IMR-90 (cell line): Measurements from ENCODE around the gene CUX1. TPM values are rescaled to one million over a fixed set of nuclear protein-coding genes. Genes with fewer than 3 reads are reported as not detected.

ENCODE experiments used
- ATAC-seq: fragments of 200-7000 bp; cut with Tn5 transposase; 2 replicates; pipeline ENCODE4 v1.9.1; 2020; ENCODE audit warnings: low read depth, mild to moderate bottlenecking, moderate library complexity
- BruUV-seq: library from RNA; stranded (reverse); fragments of 400-500 nt; replicated peaks from 2 replicates; lab custom pipeline; 2021; lab: Mats Ljungman, UMichigan
- CTCF ChIA-PET: fragments of 300-600 bp; formaldehyde crosslinking; extraction: SDS; loops from one replicate; lab custom pipeline; 2021; ENCODE audit warnings: antibody characterized with exemption; lab: Yijun Ruan, JAX
- POLR2A ChIA-PET: fragments of 300-600 bp; sonication (Branson Sonifier 250); formaldehyde crosslinking; loops from one replicate; lab custom pipeline; 2022; ENCODE audit warnings: antibody characterized with exemption; ENCODE audit not compliant: unreplicated experiment; lab: Charles Lee
- DNase-seq: peaks from one replicate; pipeline ENCODE4 v3.0.0; 2013
- H2AFZ ChIP-seq: replicated peaks from 2 replicates; pipeline ENCODE3; 2013; ENCODE audit warnings: low read length, mild to moderate bottlenecking; ENCODE audit not compliant: poor library complexity
- H2AK5ac ChIP-seq: 2 replicates; pipeline ENCODE4 v1.6.1; 2013; ENCODE audit warnings: low read depth, low read length, inconsistent platforms
- H2AK9ac ChIP-seq: replicated peaks from 2 replicates; pipeline ENCODE3; 2013; ENCODE audit warnings: mild to moderate bottlenecking, low read depth, low read length, moderate library complexity; ENCODE audit not compliant: poor library complexity
- H2BK120ac ChIP-seq: 2 replicates; pipeline ENCODE4 v1.6.1; 2013; ENCODE audit warnings: low read depth, low read length, inconsistent platforms
- H2BK15ac ChIP-seq: 3 replicates; pipeline ENCODE4 v1.6.1; 2013; ENCODE audit warnings: low read depth, low read length, inconsistent platforms
- H2BK20ac ChIP-seq: 2 replicates; pipeline ENCODE4 v1.6.1; 2013; ENCODE audit warnings: low read depth, mild to moderate bottlenecking, inconsistent platforms, low read length, moderate library complexity
- H2BK5ac ChIP-seq: 2 replicates; pipeline ENCODE4 v1.6.1; 2013; ENCODE audit warnings: mild to moderate bottlenecking, low read depth, low read length, inconsistent platforms; ENCODE audit not compliant: poor library complexity, severe bottlenecking
- H3K14ac ChIP-seq: replicated peaks from 2 replicates; pipeline ENCODE4 v1.6.1; 2013; ENCODE audit warnings: low read depth, low read length, inconsistent platforms
- H3K18ac ChIP-seq: 2 replicates; pipeline ENCODE4 v1.6.1; 2013; ENCODE audit warnings: low read depth, low read length, control low read depth
- H3K23ac ChIP-seq: 2 replicates; pipeline ENCODE4 v1.6.1; 2013; ENCODE audit warnings: low read depth, low read length, inconsistent platforms
- H3K27ac ChIP-seq: 2 replicates; pipeline ENCODE4 v1.5.1; 2013; ENCODE audit warnings: mild to moderate bottlenecking, control low read depth, low read length; ENCODE audit not compliant: insufficient read depth
- H3K27me3 ChIP-seq: 2 replicates; pipeline ENCODE4 v1.6.1; 2013; ENCODE audit warnings: low read length; ENCODE audit not compliant: control insufficient read depth, insufficient read depth
- H3K36me3 ChIP-seq: 2 replicates; pipeline ENCODE4 v1.6.1; 2013; ENCODE audit warnings: low read length, mixed read lengths; ENCODE audit not compliant: control insufficient read depth, insufficient read depth
- H3K4ac ChIP-seq: 2 replicates; pipeline ENCODE4 v1.6.1; 2013; ENCODE audit warnings: low read depth, low read length, inconsistent platforms
- H3K4me1 ChIP-seq: 2 replicates; pipeline ENCODE4 v1.6.1; 2013; ENCODE audit warnings: low read length, mixed read lengths; ENCODE audit not compliant: control insufficient read depth, insufficient read depth
- H3K4me2 ChIP-seq: 2 replicates; pipeline ENCODE4 v1.6.1; 2013; ENCODE audit warnings: low read depth, mild to moderate bottlenecking, control low read depth, low read length, moderate library complexity
- H3K4me3 ChIP-seq: 2 replicates; pipeline ENCODE4 v1.5.1; 2013; ENCODE audit warnings: low read depth, mild to moderate bottlenecking, control low read depth, low read length, moderate library complexity; ENCODE audit not compliant: insufficient read depth
- H3K56ac ChIP-seq: 2 replicates; pipeline ENCODE4 v1.6.1; 2013; ENCODE audit warnings: low read length, inconsistent platforms; ENCODE audit not compliant: insufficient read depth; ENCODE audit errors: extremely low read depth
- H3K79me1 ChIP-seq, 2 experiments: 2 replicates each; pipeline ENCODE4 v1.6.1; 2013; ENCODE audit warnings: low read length in 2 of 2, inconsistent platforms in 1 of 2, low read depth in 1 of 2
- H3K9ac ChIP-seq: 2 replicates; pipeline ENCODE4 v1.6.1; 2013; ENCODE audit warnings: low read depth, low read length, control low read depth
- H3K9me1 ChIP-seq: 2 replicates; pipeline ENCODE4 v1.6.1; 2013; ENCODE audit warnings: low read length, inconsistent platforms; ENCODE audit not compliant: insufficient read depth
- H3K9me3 ChIP-seq: 2 replicates; pipeline ENCODE4 v1.6.1; 2013; ENCODE audit warnings: low read length; ENCODE audit not compliant: control insufficient read depth, insufficient read depth
- H4K20me1 ChIP-seq: 2 replicates; pipeline ENCODE4 v1.6.1; 2013; ENCODE audit warnings: low read length, inconsistent platforms; ENCODE audit not compliant: insufficient read depth
- H4K5ac ChIP-seq: 2 replicates; pipeline ENCODE4 v1.6.1; 2013; ENCODE audit warnings: mild to moderate bottlenecking, low read depth, low read length, control low read depth
- H4K8ac ChIP-seq, 2 experiments: 2 replicates each; pipeline ENCODE4 v1.6.1; 2013; ENCODE audit warnings: low read depth in 2 of 2, low read length in 2 of 2, control low read depth in 1 of 2, inconsistent platforms in 1 of 2
- H4K91ac ChIP-seq: 2 replicates; pipeline ENCODE4 v1.6.1; 2013; ENCODE audit warnings: low read depth, low read length, inconsistent platforms; ENCODE audit not compliant: insufficient read depth
- CTCF ChIP-seq: conservative IDR thresholded peaks from 2 replicates; pipeline ENCODE4 v1.5.1; 2012; ENCODE audit warnings: mild to moderate bottlenecking, low read depth, low read length, improper control_type of control experiment
- MAZ ChIP-seq: IDR thresholded peaks from 2 replicates; pipeline ENCODE4 v1.6.1; 2012; ENCODE audit warnings: low read depth, mild to moderate bottlenecking, low read length, improper control_type of control experiment, moderate library complexity, borderline replicate concordance
- MXI1 ChIP-seq: IDR thresholded peaks from 2 replicates; pipeline ENCODE4 v1.6.1; 2012; ENCODE audit warnings: low read depth, mild to moderate bottlenecking, low read length, moderate library complexity, borderline replicate concordance
- USF2 ChIP-seq: fragments of 150-350 bp; IDR thresholded peaks from 2 replicates; pipeline ENCODE4 v1.6.1; 2017; ENCODE audit warnings: mild to moderate bottlenecking, antibody characterized with exemption, low read length, low read depth
- WGBS, 2 experiments: methylation state at CpG; one replicate each; pipeline versions ENCODE4 v1.1.5 to v1.1.7; 2013; ENCODE audit warnings: missing lambda C conversion rate in 2 of 2; ENCODE audit not compliant: insufficient read length in 1 of 2; ENCODE audit errors: extremely low coverage in 2 of 2; 5-methylcytosine and 5-hydroxymethylcytosine counted together
- dilution Hi-C: fragments of 300-500 bp; cut with HindIII; formaldehyde crosslinking; loops from one replicate; pipeline ENCODE4 v1.14.3; 2018; ENCODE audit warnings: low sequenced_read_pairs; ENCODE audit not compliant: unreplicated experiment
- in situ Hi-C: fragments of 300-500 bp; cut with MboI; formaldehyde crosslinking; loops from 3 replicates; pipeline ENCODE4 v1.14.3; 2019; ENCODE audit warnings: low sequenced_read_pairs, inconsistent platforms, mixed read lengths
- intact Hi-C: fragments of 100-400 bp; cut with micrococcal nuclease; formaldehyde crosslinking; loops from 2 replicates; pipeline ENCODE4 v1.10.0; 2022
- polyA plus RNA-seq, 3 experiments: library from polyadenylated mRNA; depleted of rRNA; stranded (reverse); fragments of >200 nt; gene quantifications; 2 replicates each; pipeline ENCODE4 v1.2.3, GENCODE V29; 2012; ENCODE audit warnings: low replicate concordance in 1 of 3
- total RNA-seq: library from RNA; depleted of rRNA; stranded (reverse); fragments of >200 nt; gene quantifications from 2 replicates; pipeline ENCODE4 v1.2.3, GENCODE V29; 2012

The CUX1 gene
- total and polyA plus RNA-seq, 2 of the 4 experiments (the other 2 are of a cell fraction) = 19.7 to 46.4 TPM

- Histone ChIP-seq H3K9ac (no peak overlapping the region), H3K4me2 (no peak overlapping the region), H4K91ac (no peak overlapping the region), H3K18ac (no peak overlapping the region), H3K4me3 (no peak overlapping the region), H2BK5ac (no peak overlapping the region), H2BK20ac (no peak overlapping the region), H2AFZ (no peak overlapping the region), H3K79me1 (0 out of 4 replicates have a peak, but pooled peaks cover 0 to 8% of the 10 kb centered on the region in 2 experiments), H4K8ac (no peak overlapping the region; a peak in 1 of 4 replicates), H3K36me3 (peaks cover 2% of the 10 kb centered on the region; the same call in 1 of the 2 replicates), H4K5ac (no peak overlapping the region), H3K9me3 (no peaks in the 10 kb centered on the region), H2AK5ac (no peak overlapping the region), H2AK9ac (no peak overlapping the region), H2BK120ac (no peak overlapping the region), H2BK15ac (no peak overlapping the region), H3K14ac (no peak overlapping the region), H3K27ac (no peak overlapping the region), H3K4me1 (peaks cover 11% of the 10 kb centered on the region), H3K27me3 (no peaks in the 10 kb centered on the region), H3K23ac (no peak overlapping the region), H3K56ac (no peak overlapping the region), H4K20me1 (no peaks in the 10 kb centered on the region), H3K4ac (no peak overlapping the region), H3K9me1 (peaks cover 20% of the 10 kb centered on the region)
- TF ChIP-seq CTCF = no peak
- no peak for TF ChIP-seq MAZ
- no peak for TF ChIP-seq MXI1
- no peak for TF ChIP-seq USF2
- in situ Hi-C loops (no loop called here), intact Hi-C loops (loop anchor here (2.0 kb wide), 1 partner anchor 19 kb away; the partner anchor contains the start of gene SH2B2), dilution Hi-C loops (no loop called here)
- DNase-seq (no peak), ATAC-seq (no peak)
- POLR2A ChIA-PET = no interaction called here
- no TSS peak for BruUV-seq
- WGBS, 2 experiments = 77% methylated on average over 2 of the region's 17 CpGs; no CpG with 5 or more reads in 1 of the 2 experiments
- CTCF ChIA-PET = no interaction called here
These were observed 488.2 kb downstream of the CUX1 start for GRCh38 chr7:102305414-102306268.
